ENCODE data around the gene MMAB. TPM values are rescaled to one million over a fixed set of nuclear protein-coding genes. Genes with fewer than 3 reads are reported as not detected.

MMAB gene
- total RNA-seq, 4 donors from 2014 or later, result 22.3 to 39.6 (median 31.1) TPM

DNA sequence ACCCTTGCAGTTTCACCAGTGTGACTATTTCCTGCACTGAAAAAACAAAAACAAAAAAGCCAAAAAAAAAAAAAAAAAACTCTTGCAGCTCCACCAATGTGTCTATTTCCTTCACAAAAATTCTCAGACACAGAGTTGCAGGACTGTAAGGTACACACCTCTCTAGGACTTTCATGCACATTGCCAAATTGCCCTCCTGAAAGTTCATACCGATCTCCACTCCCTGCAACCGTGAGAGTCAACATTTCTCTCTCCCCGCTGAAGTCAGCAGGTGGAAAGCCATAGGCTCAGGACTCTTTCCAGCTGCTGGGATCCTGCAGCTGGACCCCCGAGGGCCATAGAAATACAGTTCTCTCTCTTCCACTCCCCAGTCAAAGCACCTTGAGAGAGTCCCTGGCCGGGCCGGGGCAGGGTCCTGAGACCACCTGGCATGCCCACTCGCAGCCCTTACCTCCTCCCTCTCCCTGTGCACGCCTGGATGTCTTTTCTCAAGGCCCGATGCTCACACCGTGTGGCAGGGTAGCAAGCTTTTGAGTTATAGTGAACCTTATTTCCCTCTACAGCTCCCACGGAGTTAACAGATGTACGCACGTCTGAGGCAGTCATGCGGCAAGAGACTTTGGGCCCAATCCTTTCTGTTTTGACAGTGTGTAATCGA lies 23.6 kb downstream of the MMAB start:
- no peak for ATAC-seq
- TF ChIP-seq, protein P1, sequence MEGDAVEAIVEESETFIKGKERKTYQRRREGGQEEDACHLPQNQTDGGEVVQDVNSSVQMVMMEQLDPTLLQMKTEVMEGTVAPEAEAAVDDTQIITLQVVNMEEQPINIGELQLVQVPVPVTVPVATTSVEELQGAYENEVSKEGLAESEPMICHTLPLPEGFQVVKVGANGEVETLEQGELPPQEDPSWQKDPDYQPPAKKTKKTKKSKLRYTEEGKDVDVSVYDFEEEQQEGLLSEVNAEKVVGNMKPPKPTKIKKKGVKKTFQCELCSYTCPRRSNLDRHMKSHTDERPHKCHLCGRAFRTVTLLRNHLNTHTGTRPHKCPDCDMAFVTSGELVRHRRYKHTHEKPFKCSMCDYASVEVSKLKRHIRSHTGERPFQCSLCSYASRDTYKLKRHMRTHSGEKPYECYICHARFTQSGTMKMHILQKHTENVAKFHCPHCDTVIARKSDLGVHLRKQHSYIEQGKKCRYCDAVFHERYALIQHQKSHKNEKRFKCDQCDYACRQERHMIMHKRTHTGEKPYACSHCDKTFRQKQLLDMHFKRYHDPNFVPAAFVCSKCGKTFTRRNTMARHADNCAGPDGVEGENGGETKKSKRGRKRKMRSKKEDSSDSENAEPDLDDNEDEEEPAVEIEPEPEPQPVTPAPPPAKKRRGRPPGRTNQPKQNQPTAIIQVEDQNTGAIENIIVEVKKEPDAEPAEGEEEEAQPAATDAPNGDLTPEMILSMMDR (IDR thresholded peaks at IDR 0.05), result no peak
- TF ChIP-seq POLR2A (IDR thresholded peaks at IDR 0.05) (no peak), POLR2AphosphoS5 (IDR thresholded peaks at IDR 0.05) (no peak), EP300 (IDR thresholded peaks at IDR 0.05) (no peak)
- Histone ChIP-seq H3K36me3 (no peaks in the 10 kb centered on the region), H3K4me3 (no peak overlapping the region), H3K4me1 (no peaks in the 10 kb centered on the region), H3K9me3 (no peaks in the 10 kb centered on the region), H3K27ac (no peak overlapping the region), H3K27me3 (peaks cover 77% of the 10 kb centered on the region)
- WGBS, 2 donors (ENCODE audit: low coverage in 1 of 2), result 29 to 35% methylated on average over 5 to 7 of the region's 15 CpGs

DNA sequence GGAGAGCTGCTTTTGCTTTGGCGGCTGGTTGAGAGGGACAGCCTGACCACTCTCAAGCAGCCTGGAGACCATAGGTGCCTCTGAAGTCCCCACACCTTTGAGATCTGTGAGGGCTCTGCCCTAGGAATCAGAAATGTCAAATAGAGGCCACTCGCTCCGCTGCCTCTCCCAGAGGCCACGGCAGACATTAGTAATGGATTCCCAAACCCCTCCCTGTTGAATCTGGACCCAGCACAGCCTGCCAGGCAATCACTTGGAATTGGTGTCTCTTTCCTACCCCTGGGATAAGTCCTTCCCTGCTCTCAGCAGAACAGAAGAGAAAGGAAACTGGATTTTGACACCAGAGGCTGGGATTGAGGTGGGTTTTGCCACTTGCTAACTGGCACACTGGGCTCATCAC lies 25.0 kb downstream of the MMAB start:
- Histone ChIP-seq H3K27me3 (peaks cover 67% of the 10 kb centered on the region), H3K9me3 (no peaks in the 10 kb centered on the region), H3K4me1 (no peaks in the 10 kb centered on the region), H3K4me3 (no peak overlapping the region), H3K36me3 (no peaks in the 10 kb centered on the region), H3K27ac (no peak overlapping the region)
- TF ChIP-seq POLR2A (IDR thresholded peaks at IDR 0.05), result no peak
- no peak for TF ChIP-seq EP300 (IDR thresholded peaks at IDR 0.05)
- TF ChIP-seq, protein P1 (IDR thresholded peaks at IDR 0.05), result no peak
- no peak for TF ChIP-seq POLR2AphosphoS5 (IDR thresholded peaks at IDR 0.05)
- WGBS, 2 donors (ENCODE audit: low coverage in 1 of 2), result 49% methylated on average over 2 of the region's 4 CpGs; no CpG with 5 or more reads in 1 of the 2 donors
- no peak for ATAC-seq

- TF ChIP-seq, protein P1 (IDR thresholded peaks at IDR 0.05), result no peak
- TF ChIP-seq POLR2AphosphoS5 (IDR thresholded peaks at IDR 0.05) (no peak), POLR2A (IDR thresholded peaks at IDR 0.05) (no peak)
- Histone ChIP-seq H3K4me1 (no peaks in the 10 kb centered on the region), H3K27me3 (peaks cover 58% of the 10 kb centered on the region), H3K27ac (no peak overlapping the region), H3K9me3 (no peaks in the 10 kb centered on the region), H3K36me3 (no peaks in the 10 kb centered on the region), H3K4me3 (no peak overlapping the region)
- WGBS, 2 donors (ENCODE audit: low coverage in 1 of 2), result 86 to 91% methylated on average over 10 to 18 of the region's 18 CpGs
- no peak for ATAC-seq
Observed at GRCh38 chr12:109547286-109547685, 26.0 kb downstream of the MMAB start.

GRCh38 chr12:109545826-109546225 lies 27.5 kb downstream of the MMAB start:
- Histone ChIP-seq H3K36me3 (peaks cover 0 to under 1% of the 10 kb centered on the region in 2 donors), H3K27ac (no peak overlapping the region), H3K4me3 (no peak overlapping the region), H3K27me3 (peaks cover 44% of the 10 kb centered on the region), H3K9me3 (no peaks in the 10 kb centered on the region), H3K4me1 (no peaks in the 10 kb centered on the region)
- ATAC-seq, result no peak
- TF ChIP-seq EP300 (IDR thresholded peaks at IDR 0.05), result no peak
- TF ChIP-seq, protein P1 (IDR thresholded peaks at IDR 0.05), result no peak
- TF ChIP-seq POLR2AphosphoS5 (IDR thresholded peaks at IDR 0.05), result no peak
- TF ChIP-seq POLR2A (IDR thresholded peaks at IDR 0.05), result no peak
- WGBS, 2 donors (ENCODE audit: low coverage in 1 of 2), result 92% methylated on average over 2 of the region's 5 CpGs; no CpG with 5 or more reads in 1 of the 2 donors

- H3K36me3 ChIP-seq, result peaks cover 0 to 3% of the 10 kb centered on the region in 2 donors
- H3K4me1 ChIP-seq, result no peaks in the 10 kb centered on the region
- 40% methylated on average over 5 of the region's 7 CpGs; no CpG with 5 or more reads in 1 of the 2 donors for WGBS, 2 donors (ENCODE audit: low coverage in 1 of 2)
- no peak for ATAC-seq
- TF ChIP-seq POLR2A (IDR thresholded peaks at IDR 0.05), result no peak
- no peak for TF ChIP-seq POLR2AphosphoS5 (IDR thresholded peaks at IDR 0.05)
- H3K27ac ChIP-seq, result no peak overlapping the region
- H3K27me3 ChIP-seq, result peaks cover 36% of the 10 kb centered on the region
- H3K4me3 ChIP-seq, result no peak overlapping the region
- no peaks in the 10 kb centered on the region for H3K9me3 ChIP-seq
Observed at GRCh38 chr12:109544955-109545531, 28.3 kb downstream of the MMAB start.

Data from gastroesophageal sphincter (tissue), 4 donors.